ENCODE data around the gene LGR4.

GRCh38 chr11:27363576-27364117 is 108.9 kb downstream of the LGR4 start:
- TF ChIP-seq SP1 (IDR thresholded peaks at IDR 0.05; ENCODE audit: low read depth, low read length) (no peak), EZH2 (IDR thresholded peaks at IDR 0.05; ENCODE audit: borderline replicate concordance, control insufficient read depth, low read depth, low read length) (no peak), E4F1 (IDR thresholded peaks at IDR 0.05; ENCODE audit: borderline replicate concordance, partially characterized antibody) (no peak), IKZF2 (IDR thresholded peaks at IDR 0.05) (no peak), SIN3A (IDR thresholded peaks at IDR 0.05; ENCODE audit: low read depth, low read length) (no peak)

Data from GM12878 (cell line).